Inflammatory macrophage (primary cell): ENCODE measurements around the gene METTL4.

Source experiments
- DNase-seq, 2 donors: peaks; one replicate each; pipeline ENCODE4 v3.0.0-alpha.2; 2020 to 2022
- total RNA-seq, 18 experiments: gene quantifications; one replicate each; lab custom pipeline; 2026; ENCODE audit warnings: mixed read lengths in 6 of 18, inconsistent platforms in 2 of 18; lab: John Stamatoyannopoulos, UW

Gene METTL4
- total RNA-seq = 6.3 to 18.6 (median 11.8) reads per million in 18 experiments

GRCh38 chr18:2571200-2572170 lies at the start of gene METTL4, which contains the start of gene NDC80:
METTL4 (minus strand) TSS chr18:2571505; CDS start chr18:2567216, 4,289 bp downstream.
NDC80 (plus strand) TSS chr18:2571557; CDS start chr18:2572986, 1,429 bp downstream.
- DNase-seq = peak; percentile 91 to 92

- no peak for DNase-seq
These were observed 46.7 kb upstream of the METTL4 start for GRCh38 chr18:2618009-2618408.

- DNase-seq = no peak
These were observed 46.2 kb upstream of the METTL4 start for GRCh38 chr18:2617401-2617998.

GRCh38 chr18:2612996-2613395 lies 41.7 kb upstream of the METTL4 start:
- DNase-seq = no peak

- peak; percentile 1 to 25 for DNase-seq
These were observed 39.2 kb upstream of the METTL4 start for GRCh38 chr18:2610549-2610948.

- DNase-seq = no peak
These were observed 38.3 kb upstream of the METTL4 start for GRCh38 chr18:2609604-2610003.

- peak; percentile 3 to 13 for DNase-seq
These were observed 35.0 kb upstream of the METTL4 start for GRCh38 chr18:2606335-2606734.

- peak in 1 of 2 donors; percentile 7 for DNase-seq
These were observed 31.5 kb upstream of the METTL4 start for GRCh38 chr18:2602844-2603243.

- no peak for DNase-seq
These were observed 26.3 kb upstream of the METTL4 start for GRCh38 chr18:2597639-2598038.

GRCh38 chr18:2590303-2590702 lies 19.0 kb upstream of the METTL4 start:
- DNase-seq = no peak

- DNase-seq = no peak
These were observed 18.2 kb upstream of the METTL4 start for GRCh38 chr18:2589345-2590068.

GRCh38 chr18:2588666-2589344 lies 17.5 kb upstream of the METTL4 start:
- no peak for DNase-seq

GRCh38 chr18:2587788-2588187 lies 16.5 kb upstream of the METTL4 start:
- DNase-seq = no peak

- DNase-seq = no peak
These were observed 2.1 kb upstream of the METTL4 start for GRCh38 chr18:2573408-2573807.

GRCh38 chr18:2572892-2573291 lies 1.6 kb upstream of the METTL4 start:
- DNase-seq = no peak

- no peak for DNase-seq
These were observed 865 bp upstream of the METTL4 start for GRCh38 chr18:2572171-2572569.

- DNase-seq = peak; percentile 50 to 67
These were observed 519 bp downstream of the METTL4 start for GRCh38 chr18:2570772-2571199.

GRCh38 chr18:2569338-2570207 lies 1.7 kb downstream of the METTL4 start:
- no peak for DNase-seq

- no peak for DNase-seq
These were observed 2.7 kb downstream of the METTL4 start for GRCh38 chr18:2568605-2569004.

GRCh38 chr18:2568129-2568528 lies 3.2 kb downstream of the METTL4 start:
- no peak for DNase-seq

- no peak for DNase-seq
These were observed 6.9 kb downstream of the METTL4 start for GRCh38 chr18:2564373-2564772.
